ENCODE data around the gene ZBTB25. TPM values are rescaled to one million over a fixed set of nuclear protein-coding genes. Genes with fewer than 3 reads are reported as not detected.
A peak's percentile ranks its signal among the peaks of the same experiment; 100 is the strongest.

Gene ZBTB25
- total RNA-seq, 4 donors from 2014 or later: 14.9 to 26.4 (median 16.6) TPM

DNA sequence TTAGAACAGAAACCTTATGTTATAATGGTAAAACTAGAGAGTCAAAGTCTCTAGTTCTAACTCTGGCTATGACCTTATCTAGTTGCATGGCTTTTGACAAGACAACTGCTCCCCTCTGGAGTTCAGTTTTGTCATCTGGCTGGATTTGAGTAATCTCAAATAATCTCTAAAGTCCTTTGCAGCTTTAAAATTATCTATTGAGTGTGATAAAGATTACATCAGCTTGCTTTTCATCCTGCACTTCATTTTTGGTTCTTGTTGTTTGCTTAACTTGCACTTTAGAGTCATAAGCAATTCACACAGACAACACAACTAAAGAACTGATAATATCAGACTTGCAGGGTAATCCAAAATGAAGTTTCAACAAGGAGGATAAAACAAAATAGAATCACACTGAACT, 36.1 kb downstream of the ZBTB25 start:
- no peaks in the 10 kb centered on the region for H3K27me3 ChIP-seq
- no peak for TF ChIP-seq EP300 (IDR thresholded peaks at IDR 0.05)
- TF ChIP-seq, protein P1, sequence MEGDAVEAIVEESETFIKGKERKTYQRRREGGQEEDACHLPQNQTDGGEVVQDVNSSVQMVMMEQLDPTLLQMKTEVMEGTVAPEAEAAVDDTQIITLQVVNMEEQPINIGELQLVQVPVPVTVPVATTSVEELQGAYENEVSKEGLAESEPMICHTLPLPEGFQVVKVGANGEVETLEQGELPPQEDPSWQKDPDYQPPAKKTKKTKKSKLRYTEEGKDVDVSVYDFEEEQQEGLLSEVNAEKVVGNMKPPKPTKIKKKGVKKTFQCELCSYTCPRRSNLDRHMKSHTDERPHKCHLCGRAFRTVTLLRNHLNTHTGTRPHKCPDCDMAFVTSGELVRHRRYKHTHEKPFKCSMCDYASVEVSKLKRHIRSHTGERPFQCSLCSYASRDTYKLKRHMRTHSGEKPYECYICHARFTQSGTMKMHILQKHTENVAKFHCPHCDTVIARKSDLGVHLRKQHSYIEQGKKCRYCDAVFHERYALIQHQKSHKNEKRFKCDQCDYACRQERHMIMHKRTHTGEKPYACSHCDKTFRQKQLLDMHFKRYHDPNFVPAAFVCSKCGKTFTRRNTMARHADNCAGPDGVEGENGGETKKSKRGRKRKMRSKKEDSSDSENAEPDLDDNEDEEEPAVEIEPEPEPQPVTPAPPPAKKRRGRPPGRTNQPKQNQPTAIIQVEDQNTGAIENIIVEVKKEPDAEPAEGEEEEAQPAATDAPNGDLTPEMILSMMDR (IDR thresholded peaks at IDR 0.05): no peak
- TF ChIP-seq POLR2A (IDR thresholded peaks at IDR 0.05): no peak

GRCh38 chr14:64467101-64467500, 36.5 kb downstream of the ZBTB25 start:
- peaks cover 0 to 15% (median 0%) of the 10 kb centered on the region in 4 donors for H3K4me1 ChIP-seq
- no peak overlapping the region for H3K4me3 ChIP-seq
- H3K9me3 ChIP-seq: no peaks in the 10 kb centered on the region
- TF ChIP-seq, protein P1 (IDR thresholded peaks at IDR 0.05): no peak
- no peak for TF ChIP-seq EP300 (IDR thresholded peaks at IDR 0.05)
- no peak for TF ChIP-seq POLR2A (IDR thresholded peaks at IDR 0.05)
- H3K27me3 ChIP-seq: no peaks in the 10 kb centered on the region
- 80 to 86% methylated on average over 3 of the region's 3 CpGs for WGBS, 2 donors
- no peak for DNase-seq (ENCODE audit: low spot score in 2 of 2)
- H3K36me3 ChIP-seq: peaks cover 0 to 4% (median 0%) of the 10 kb centered on the region in 3 donors
- no peak overlapping the region for H3K27ac ChIP-seq

More for the DNA sequence above, 36.1 kb downstream of the ZBTB25 start:
- Histone ChIP-seq H3K27ac (no peak overlapping the region), H3K4me3 (no peak overlapping the region), H3K36me3 (no peaks in the 10 kb centered on the region), H3K4me1 (peaks cover 0 to 15% (median 0%) of the 10 kb centered on the region in 4 donors), H3K9me3 (no peaks in the 10 kb centered on the region)
- no peak for DNase-seq (ENCODE audit: low spot score in 2 of 2)

GRCh38 chr14:64465831-64466554, 37.6 kb downstream of the ZBTB25 start:
- H3K4me1 ChIP-seq: peaks cover 0 to 15% (median 0%) of the 10 kb centered on the region in 4 donors
- H3K36me3 ChIP-seq: peaks cover 0 to 15% (median 0%) of the 10 kb centered on the region in 3 donors
- TF ChIP-seq, protein P1 (IDR thresholded peaks at IDR 0.05): no peak
- TF ChIP-seq POLR2A (IDR thresholded peaks at IDR 0.05) (no peak), EP300 (IDR thresholded peaks at IDR 0.05) (no peak)
- peak in 1 of 2 donors; percentile 35 for DNase-seq (ENCODE audit: low spot score in 2 of 2)
- H3K27me3 ChIP-seq: no peaks in the 10 kb centered on the region
- peak overlapping the region; percentile 45 to 90 (median 66) for H3K4me3 ChIP-seq
- H3K27ac ChIP-seq: peak overlapping the region in 2 of 4 donors; percentile 64 to 69
- H3K9me3 ChIP-seq: no peaks in the 10 kb centered on the region
- WGBS, 2 donors: 10 to 12% methylated on average over 15 of the region's 15 CpGs

- 0% methylated on average over 16 to 51 of the region's 74 CpGs for WGBS, 2 donors
- peaks cover 0 to 19% (median 0%) of the 10 kb centered on the region in 3 donors for H3K36me3 ChIP-seq
- peaks cover 0 to 15% (median 0%) of the 10 kb centered on the region in 4 donors for H3K4me1 ChIP-seq
- DNase-seq (ENCODE audit: low spot score in 2 of 2): peak in 1 of 2 donors; percentile 9
- H3K27ac ChIP-seq: peak within 1 kb of the TSS in 2 of 4 donors; percentile 64 to 69
- peak within 1 kb of the TSS; percentile 45 to 90 (median 66) for H3K4me3 ChIP-seq
- TF ChIP-seq EP300 (IDR thresholded peaks at IDR 0.05): no peak
- TF ChIP-seq, protein P1 (IDR thresholded peaks at IDR 0.05): peak in 1 of 5 experiments; percentile 19
- no peaks in the 10 kb centered on the region for H3K27me3 ChIP-seq
- H3K9me3 ChIP-seq: no peaks in the 10 kb centered on the region
Measured at GRCh38 chr14:64465191-64465822, 38.3 kb downstream of the ZBTB25 start, which contains the start of gene AKAP5. Gene AKAP5 (plus strand): TSS chr14:64465499. CDS start chr14:64468395, 2,896 bp downstream.

- no peak for DNase-seq (ENCODE audit: low spot score in 2 of 2)
- 24 to 28% methylated on average over 6 of the region's 6 CpGs for WGBS, 2 donors
- Histone ChIP-seq H3K9me3 (no peaks in the 10 kb centered on the region), H3K27ac (no peak overlapping the region), H3K4me3 (peak overlapping the region; percentile 45 to 90 (median 66)), H3K36me3 (peaks cover 0 to 23% (median 0%) of the 10 kb centered on the region in 3 donors), H3K27me3 (no peaks in the 10 kb centered on the region), H3K4me1 (peaks cover 0 to 15% (median 0%) of the 10 kb centered on the region in 4 donors)
- TF ChIP-seq, protein P1 (IDR thresholded peaks at IDR 0.05): no peak
- TF ChIP-seq EP300 (IDR thresholded peaks at IDR 0.05) (no peak), POLR2A (IDR thresholded peaks at IDR 0.05) (no peak)
Measured at GRCh38 chr14:64464651-64465050, 39.0 kb downstream of the ZBTB25 start.

Measured in tibial nerve (tissue), 4 donors.